Stromal cell of bone marrow (primary cell): ENCODE data around the gene CEP164.

Experiments used
- DNase-seq: peaks from one replicate; pipeline ENCODE4 v3.0.0-alpha.2; 2012; ENCODE audit warnings: low read depth

Gene CEP164

GRCh38 chr11:117366248-117366647 is 38.6 kb downstream of the CEP164 start:
- DNase-seq: no peak

GRCh38 chr11:117366875-117367274 is 39.2 kb downstream of the CEP164 start:
- DNase-seq: no peak

- DNase-seq: no peak
Observed at GRCh38 chr11:117369534-117369933, 41.9 kb downstream of the CEP164 start.

GRCh38 chr11:117371453-117371852 is 43.8 kb downstream of the CEP164 start:
- DNase-seq: no peak

GRCh38 chr11:117374316-117375055 is 46.8 kb downstream of the CEP164 start:
- no peak for DNase-seq

- DNase-seq: no peak
Observed at GRCh38 chr11:117375960-117376359, 48.3 kb downstream of the CEP164 start.

GRCh38 chr11:117376517-117376916 is 48.9 kb downstream of the CEP164 start:
- no peak for DNase-seq

- DNase-seq: no peak
Observed at GRCh38 chr11:117378976-117379865, 51.6 kb downstream of the CEP164 start.

- no peak for DNase-seq
Observed at GRCh38 chr11:117380676-117381075, 53.0 kb downstream of the CEP164 start.

GRCh38 chr11:117381481-117382387 is 54.1 kb downstream of the CEP164 start:
- no peak for DNase-seq

GRCh38 chr11:117382746-117383145 is 55.1 kb downstream of the CEP164 start:
- DNase-seq: no peak

- peak; percentile 88 for DNase-seq
Observed at GRCh38 chr11:117384045-117384444, 56.4 kb downstream of the CEP164 start.

GRCh38 chr11:117385471-117385870 is 57.8 kb downstream of the CEP164 start:
- DNase-seq: no peak

GRCh38 chr11:117385906-117386305 is 58.3 kb downstream of the CEP164 start:
- no peak for DNase-seq

- peak; percentile 9 for DNase-seq
Observed at GRCh38 chr11:117387992-117388755, 60.5 kb downstream of the CEP164 start.

- DNase-seq: no peak
Observed at GRCh38 chr11:117390743-117391142, 63.1 kb downstream of the CEP164 start.

GRCh38 chr11:117391181-117391580 is 63.5 kb downstream of the CEP164 start:
- no peak for DNase-seq

GRCh38 chr11:117392001-117392690 is 64.5 kb downstream of the CEP164 start:
- DNase-seq: no peak

GRCh38 chr11:117392979-117393378 is 65.3 kb downstream of the CEP164 start:
- DNase-seq: no peak

GRCh38 chr11:117394221-117394925 is 66.7 kb downstream of the CEP164 start:
- DNase-seq: no peak
